ENCODE data around the gene ADCY4.

DNA sequence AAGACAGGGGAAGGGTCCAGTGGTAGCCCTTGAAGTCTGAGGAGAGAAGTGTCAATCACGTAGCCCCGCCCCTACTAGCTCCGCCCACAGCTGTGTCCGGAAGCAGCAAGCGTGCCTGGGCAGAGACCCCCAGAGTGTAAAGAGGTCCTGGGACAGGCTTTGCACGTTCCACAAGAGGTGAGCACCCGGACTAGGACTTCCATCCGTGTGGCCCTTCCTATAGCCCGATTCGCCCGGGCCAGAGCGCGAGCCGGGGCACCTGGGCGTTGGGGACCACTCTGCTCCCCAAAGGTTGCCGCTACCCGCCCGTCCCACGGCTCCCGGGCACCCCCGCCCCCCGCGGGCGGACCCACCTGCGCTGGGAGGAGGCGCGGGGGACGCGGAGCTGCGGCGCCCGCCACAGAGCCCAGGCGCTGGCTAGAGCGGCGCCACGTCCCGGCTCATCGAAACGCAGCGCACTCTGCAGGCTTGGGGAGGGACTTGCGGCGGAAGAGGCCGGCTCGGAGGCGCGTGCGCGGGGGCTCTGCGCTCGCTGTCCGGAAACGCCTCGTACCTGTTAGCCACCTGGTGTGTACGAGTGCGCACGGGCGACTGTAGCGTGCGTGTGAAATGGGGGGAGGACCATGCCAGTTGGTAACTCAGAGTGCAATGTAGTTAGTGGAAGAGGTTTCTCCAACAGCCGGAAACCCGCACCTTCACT is 63.6 kb downstream of the ADCY4 start, which contains the start of gene RABGGTA:
- TF ChIP-seq, protein P1, sequence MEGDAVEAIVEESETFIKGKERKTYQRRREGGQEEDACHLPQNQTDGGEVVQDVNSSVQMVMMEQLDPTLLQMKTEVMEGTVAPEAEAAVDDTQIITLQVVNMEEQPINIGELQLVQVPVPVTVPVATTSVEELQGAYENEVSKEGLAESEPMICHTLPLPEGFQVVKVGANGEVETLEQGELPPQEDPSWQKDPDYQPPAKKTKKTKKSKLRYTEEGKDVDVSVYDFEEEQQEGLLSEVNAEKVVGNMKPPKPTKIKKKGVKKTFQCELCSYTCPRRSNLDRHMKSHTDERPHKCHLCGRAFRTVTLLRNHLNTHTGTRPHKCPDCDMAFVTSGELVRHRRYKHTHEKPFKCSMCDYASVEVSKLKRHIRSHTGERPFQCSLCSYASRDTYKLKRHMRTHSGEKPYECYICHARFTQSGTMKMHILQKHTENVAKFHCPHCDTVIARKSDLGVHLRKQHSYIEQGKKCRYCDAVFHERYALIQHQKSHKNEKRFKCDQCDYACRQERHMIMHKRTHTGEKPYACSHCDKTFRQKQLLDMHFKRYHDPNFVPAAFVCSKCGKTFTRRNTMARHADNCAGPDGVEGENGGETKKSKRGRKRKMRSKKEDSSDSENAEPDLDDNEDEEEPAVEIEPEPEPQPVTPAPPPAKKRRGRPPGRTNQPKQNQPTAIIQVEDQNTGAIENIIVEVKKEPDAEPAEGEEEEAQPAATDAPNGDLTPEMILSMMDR (IDR thresholded peaks at IDR 0.05 in 2 of 3, conservative IDR thresholded peaks at IDR 0.05 in 1 of 3; ENCODE audit: borderline replicate concordance in 1 of 3, insufficient read depth in 1 of 3, low read depth in 2 of 3, low read length in 2 of 3): peak; percentile 39 to 75 (median 60); a peak in 5 of 6 replicates
- TF ChIP-seq EZH2phosphoT487 (IDR thresholded peaks at IDR 0.05; ENCODE audit: borderline replicate concordance) (no peak), POLR2A (IDR thresholded peaks at IDR 0.05; ENCODE audit: borderline replicate concordance, extremely low read depth, insufficient read depth, insufficient read length) (peak; percentile 76), POLR2AphosphoS5 (IDR thresholded peaks at IDR 0.05; ENCODE audit: low read depth, low read length) (peak; percentile 84), YY1 (IDR thresholded peaks at IDR 0.05; ENCODE audit: extremely low read depth, insufficient replicate concordance, low read depth, low read length) (peak; percentile 12), CEBPB (IDR thresholded peaks at IDR 0.05; ENCODE audit: low read depth) (no peak)
- TF ChIP-seq, protein P2, sequence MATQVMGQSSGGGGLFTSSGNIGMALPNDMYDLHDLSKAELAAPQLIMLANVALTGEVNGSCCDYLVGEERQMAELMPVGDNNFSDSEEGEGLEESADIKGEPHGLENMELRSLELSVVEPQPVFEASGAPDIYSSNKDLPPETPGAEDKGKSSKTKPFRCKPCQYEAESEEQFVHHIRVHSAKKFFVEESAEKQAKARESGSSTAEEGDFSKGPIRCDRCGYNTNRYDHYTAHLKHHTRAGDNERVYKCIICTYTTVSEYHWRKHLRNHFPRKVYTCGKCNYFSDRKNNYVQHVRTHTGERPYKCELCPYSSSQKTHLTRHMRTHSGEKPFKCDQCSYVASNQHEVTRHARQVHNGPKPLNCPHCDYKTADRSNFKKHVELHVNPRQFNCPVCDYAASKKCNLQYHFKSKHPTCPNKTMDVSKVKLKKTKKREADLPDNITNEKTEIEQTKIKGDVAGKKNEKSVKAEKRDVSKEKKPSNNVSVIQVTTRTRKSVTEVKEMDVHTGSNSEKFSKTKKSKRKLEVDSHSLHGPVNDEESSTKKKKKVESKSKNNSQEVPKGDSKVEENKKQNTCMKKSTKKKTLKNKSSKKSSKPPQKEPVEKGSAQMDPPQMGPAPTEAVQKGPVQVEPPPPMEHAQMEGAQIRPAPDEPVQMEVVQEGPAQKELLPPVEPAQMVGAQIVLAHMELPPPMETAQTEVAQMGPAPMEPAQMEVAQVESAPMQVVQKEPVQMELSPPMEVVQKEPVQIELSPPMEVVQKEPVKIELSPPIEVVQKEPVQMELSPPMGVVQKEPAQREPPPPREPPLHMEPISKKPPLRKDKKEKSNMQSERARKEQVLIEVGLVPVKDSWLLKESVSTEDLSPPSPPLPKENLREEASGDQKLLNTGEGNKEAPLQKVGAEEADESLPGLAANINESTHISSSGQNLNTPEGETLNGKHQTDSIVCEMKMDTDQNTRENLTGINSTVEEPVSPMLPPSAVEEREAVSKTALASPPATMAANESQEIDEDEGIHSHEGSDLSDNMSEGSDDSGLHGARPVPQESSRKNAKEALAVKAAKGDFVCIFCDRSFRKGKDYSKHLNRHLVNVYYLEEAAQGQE (IDR thresholded peaks at IDR 0.05; ENCODE audit: low read depth): no peak
- TF ChIP-seq, protein P3, sequence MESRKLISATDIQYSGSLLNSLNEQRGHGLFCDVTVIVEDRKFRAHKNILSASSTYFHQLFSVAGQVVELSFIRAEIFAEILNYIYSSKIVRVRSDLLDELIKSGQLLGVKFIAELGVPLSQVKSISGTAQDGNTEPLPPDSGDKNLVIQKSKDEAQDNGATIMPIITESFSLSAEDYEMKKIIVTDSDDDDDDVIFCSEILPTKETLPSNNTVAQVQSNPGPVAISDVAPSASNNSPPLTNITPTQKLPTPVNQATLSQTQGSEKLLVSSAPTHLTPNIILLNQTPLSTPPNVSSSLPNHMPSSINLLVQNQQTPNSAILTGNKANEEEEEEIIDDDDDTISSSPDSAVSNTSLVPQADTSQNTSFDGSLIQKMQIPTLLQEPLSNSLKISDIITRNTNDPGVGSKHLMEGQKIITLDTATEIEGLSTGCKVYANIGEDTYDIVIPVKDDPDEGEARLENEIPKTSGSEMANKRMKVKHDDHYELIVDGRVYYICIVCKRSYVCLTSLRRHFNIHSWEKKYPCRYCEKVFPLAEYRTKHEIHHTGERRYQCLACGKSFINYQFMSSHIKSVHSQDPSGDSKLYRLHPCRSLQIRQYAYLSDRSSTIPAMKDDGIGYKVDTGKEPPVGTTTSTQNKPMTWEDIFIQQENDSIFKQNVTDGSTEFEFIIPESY (IDR thresholded peaks at IDR 0.05; ENCODE audit: extremely low read depth, insufficient replicate concordance, low read length): peak; percentile 34
